Femur (tissue), 1 donor: ENCODE results near the gene FARP1.

Experiments
- DNase-seq: peaks from one replicate; pipeline ENCODE4 v3.0.0-alpha.2; 2017

The FARP1 gene

DNA sequence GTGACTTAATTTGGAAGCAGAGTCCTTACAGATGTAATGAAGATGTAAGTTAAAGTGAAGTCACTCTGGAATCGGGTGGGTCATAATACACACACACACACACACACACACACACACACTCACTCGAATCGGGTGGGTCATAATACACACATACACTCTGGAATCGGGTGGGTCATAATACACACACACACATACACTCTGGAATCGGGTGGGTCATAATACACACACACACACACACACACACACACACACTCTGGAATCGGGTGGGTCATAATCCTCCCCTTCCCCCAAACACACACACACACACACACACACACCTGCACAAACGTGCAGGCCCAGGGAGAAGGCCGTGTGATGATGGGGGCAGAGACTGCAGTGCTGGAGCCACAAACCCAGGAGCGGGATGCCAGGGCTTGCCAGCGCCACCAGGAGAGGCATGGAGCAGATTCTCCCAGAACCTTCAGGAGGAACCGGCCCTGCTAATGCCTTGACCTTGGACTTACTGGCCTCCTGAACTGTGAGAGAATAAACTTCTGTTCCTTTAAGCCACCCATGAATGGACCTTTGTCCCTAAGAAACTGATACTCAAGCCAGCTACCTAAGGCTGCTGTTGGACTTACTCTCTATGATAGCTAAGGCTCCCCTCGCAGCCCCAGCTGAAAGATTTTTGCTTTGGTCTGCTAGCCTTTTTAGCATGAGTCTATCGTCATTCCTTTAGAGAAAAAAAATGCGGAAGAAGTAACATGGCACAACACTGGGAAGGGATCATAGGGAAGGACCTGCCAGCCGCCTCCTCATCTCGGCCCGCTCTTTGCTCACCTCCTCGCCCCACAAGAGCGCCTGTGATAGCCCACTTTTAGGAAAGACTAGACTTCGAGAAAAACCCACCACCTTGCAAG, 170.4 kb downstream of the FARP1 start:
- no peak for DNase-seq

DNA sequence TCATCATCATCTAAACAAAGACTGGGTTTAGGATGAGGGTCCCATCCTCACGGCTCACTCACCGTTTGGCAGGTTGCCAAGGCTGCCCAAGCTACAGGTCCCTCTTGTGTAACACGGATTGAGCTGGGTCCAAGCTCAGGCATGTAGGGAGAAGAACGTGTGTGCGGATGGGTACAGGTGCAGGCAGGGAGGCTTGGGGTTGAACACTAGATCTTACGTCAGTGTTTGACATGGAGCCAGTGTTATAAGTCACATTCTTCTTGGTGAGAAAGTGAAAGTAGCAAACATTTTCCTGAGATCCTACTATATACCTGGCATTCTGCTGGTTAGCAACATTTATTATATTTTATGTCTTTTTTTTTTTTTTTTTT, 171.0 kb downstream of the FARP1 start:
- no peak for DNase-seq

DNA sequence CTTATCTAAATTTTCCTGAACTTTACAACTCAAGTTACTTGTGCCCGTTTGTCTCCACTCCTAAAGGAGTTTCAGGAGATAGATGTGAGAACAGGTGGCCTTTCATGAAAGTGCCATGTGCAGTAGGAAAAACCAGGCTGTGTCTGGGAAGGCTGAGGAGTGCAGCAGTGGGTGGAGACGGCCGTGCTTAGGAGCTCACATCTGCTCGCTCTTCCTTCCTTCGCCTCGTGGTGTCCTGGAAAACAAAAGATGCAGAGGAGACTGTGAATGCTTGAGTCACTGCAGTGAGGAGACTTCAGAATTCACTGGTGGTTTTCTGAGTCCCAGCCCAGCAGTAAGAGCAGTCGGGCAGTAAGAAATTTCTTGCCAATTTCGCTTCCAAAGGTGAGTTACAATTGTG, 172.6 kb downstream of the FARP1 start:
- DNase-seq = no peak

DNA sequence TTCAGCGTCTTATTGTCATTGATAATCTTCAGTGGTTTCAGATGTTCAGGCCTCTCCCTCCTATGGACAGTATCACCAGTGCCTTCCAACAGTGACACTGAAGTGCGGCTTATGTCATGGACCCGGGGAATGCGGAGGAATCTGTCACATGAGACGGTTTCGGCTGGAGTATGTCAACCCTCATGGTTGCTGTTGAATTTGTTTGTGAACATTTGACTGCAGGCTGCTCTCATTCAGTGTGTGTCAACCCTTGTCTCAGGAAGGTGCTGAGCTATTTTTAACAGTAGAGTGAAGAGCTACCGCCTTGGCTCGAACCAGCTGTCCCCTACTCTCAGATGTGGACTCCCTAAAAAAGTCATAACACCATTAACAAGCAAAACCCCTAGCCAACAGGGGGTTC, 173.0 kb downstream of the FARP1 start:
- no peak for DNase-seq

DNA sequence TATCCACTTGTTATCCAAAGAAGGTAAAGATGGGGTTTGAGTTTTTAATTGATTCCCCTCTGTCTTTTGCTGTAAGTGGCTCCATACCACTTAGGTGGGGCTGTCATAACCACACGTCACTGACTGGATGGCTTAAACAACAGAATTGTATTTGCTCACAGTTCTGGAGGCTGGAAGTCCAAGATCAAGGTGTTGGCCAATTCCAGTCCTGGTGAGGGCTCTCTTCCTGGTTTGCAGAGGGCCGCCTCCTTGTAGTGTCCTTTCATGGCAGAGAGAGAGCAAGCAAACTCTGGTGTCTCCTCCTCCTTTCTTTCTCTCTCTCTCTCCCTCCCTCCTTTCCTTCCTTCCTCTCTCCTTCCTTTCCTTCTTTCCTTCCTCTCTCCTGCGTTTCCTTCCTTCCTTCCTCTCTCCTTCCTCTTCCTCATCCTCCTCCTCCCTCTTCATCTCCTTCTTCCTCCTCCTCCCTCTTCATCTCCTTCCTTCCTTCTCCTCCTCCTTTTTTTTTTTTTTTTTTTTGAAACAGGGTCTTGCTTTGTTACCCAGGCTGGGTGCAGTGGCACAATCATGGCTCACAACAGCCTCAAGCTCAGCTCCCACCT, 174.8 kb downstream of the FARP1 start:
- no peak for DNase-seq

DNA sequence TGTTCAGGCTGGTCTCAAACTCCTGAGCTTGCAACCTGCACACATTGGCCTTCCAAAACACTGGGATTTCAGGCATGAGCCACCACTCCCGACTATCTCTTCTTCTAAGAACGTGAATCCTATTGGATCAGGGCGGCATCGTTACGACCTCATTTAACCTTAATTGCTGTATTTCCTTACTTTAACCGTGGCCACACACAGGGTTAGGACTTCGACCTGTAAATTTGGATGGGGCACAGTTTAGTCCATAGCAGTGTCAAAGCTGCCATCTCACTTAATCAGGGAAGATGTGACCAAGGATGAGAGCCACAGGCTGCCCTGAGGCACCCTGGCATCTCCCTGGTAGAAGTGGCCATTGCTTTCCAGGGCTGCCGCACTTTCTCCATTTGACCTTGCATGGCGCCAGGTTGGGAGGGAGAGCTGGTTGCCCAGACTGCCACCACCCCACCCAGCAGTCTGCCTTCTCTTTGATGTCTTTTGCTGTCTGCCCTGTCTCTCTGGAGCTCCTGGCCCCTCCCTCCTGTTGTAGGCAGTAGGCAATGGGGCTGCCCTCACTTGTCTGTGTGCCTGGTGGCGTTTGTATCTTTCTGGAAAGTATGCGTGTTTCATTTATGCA, 175.5 kb downstream of the FARP1 start:
- no peak for DNase-seq

DNA sequence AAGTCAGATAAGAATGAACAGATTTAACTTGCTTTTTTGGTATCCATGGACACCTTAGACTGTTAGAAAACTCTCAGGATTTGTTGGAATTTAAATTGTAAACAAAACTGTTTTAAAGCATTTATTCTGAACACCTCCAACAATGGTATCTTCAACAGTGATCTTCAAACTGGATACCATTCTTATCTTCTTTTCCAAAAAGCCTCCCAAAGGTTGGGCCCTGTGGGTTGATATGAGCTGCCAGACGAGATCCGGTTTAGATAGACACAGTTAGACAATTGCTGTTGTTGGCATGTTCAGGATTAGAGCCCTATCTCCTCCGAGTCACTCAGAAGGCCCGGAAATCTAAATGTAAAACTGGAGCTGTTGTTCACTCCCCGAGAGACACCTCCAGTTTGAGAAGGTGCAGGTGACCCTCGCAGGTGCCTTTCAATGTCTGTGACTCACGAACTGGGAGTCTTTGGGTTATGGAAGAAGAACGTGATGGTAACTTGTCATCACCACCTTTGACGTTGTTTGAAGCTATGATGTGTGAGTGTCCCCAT, 177.7 kb downstream of the FARP1 start:
- DNase-seq = no peak

DNA sequence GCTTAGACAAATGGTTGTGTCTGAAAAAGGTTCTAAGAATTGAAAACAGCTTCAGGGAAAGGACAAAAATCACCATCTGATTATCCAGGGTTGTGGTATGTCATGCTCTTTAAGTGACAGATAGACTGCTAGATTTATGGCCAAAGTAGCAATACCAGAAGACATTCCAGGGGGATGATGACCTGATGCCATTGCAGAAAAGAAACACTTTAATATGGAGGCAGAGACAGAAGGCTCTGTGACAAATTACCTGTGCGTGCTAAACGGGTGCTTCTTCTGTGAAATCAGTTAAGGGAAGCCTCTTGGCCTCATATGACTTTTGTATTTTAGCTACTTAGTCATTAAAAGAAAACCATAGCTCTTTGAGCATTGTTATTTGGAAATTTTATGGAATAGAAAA, 178.5 kb downstream of the FARP1 start:
- DNase-seq = no peak

DNA sequence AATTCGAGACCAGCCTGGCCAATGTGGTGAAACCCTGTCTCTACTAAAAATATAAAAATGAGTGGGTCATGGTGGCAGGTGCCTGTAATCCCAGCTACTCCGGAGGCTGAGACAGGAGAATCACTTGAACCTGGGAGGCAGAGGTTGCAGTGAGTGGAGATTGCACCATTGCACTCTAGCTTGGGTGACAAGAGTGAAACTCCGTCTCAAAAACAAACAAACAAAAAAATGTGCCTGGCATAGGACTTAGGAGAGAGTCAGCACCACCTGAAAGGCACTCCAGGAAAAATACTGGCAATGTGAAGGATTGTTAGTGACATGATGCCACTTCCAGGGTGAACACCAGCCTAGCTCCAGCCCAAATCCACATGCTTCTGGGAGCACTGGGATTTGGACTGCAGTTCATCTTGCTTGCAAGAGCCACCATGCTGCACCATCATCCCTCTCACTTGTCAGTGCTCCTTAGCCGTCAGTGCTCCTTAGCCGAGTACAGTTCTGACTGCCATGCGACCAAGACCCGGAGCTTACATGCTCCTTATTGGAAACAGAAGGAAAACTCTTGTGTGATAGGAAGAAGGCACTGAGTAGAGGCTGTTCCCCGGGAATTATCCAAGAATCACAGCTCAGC, 179.3 kb downstream of the FARP1 start:
- no peak for DNase-seq

DNA sequence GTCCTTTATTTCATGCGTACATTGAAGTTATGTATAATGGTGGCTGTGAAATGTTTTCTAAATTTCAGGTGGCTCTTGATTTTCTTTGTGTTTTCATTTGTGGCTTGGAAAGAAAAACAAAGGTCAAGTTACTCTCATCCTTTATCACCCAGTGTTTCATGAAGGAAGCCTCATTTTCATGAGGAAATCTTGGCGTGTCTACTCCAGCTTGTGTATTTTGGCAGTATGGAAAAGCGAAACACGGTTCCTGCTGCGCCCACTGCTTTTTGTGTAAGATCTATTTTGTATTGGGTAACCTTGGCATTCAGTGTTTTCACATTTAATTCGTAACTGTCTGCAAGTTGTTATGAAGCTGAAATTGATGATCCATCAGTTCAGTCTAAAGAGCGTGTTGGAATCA, 181.2 kb downstream of the FARP1 start:
- DNase-seq = no peak

DNA sequence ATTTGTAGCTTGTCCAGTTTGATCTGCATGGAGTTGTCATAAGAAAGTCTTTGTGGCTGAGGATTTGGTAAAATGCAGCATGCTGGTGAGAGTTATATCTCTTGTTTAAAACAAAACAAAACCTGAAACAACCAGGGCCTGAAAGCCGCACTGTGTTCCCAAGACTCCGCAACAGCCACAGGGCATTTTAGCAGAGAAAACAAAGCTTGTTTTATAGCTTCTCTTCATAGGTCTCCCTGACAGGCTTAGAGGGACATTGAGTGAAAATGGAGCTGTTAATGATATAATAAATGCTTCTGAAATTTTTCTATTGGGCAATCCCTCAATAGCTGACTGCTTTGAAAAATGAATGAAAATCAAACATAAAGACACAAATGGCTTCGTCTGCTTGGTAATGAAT, 182.8 kb downstream of the FARP1 start:
- DNase-seq = no peak

DNA sequence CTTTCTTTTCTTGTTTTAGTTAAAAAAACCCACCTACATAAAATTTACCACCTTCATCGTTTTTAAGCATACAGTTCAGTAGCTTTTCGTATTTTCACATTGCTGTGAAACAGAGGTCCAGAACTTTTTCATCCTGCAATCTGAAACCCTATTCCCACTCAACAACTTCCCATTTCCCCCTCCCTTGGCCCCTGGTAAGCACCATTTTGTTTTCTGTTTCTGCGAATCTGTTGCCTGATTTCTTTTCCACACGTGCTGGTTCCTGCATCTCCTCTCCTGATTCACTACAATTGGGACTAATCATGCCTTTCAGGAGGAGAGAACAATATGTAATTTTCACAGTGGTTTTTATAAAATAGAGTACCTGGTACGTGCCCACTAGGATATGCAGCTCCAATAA, 183.4 kb downstream of the FARP1 start:
- DNase-seq = no peak

DNA sequence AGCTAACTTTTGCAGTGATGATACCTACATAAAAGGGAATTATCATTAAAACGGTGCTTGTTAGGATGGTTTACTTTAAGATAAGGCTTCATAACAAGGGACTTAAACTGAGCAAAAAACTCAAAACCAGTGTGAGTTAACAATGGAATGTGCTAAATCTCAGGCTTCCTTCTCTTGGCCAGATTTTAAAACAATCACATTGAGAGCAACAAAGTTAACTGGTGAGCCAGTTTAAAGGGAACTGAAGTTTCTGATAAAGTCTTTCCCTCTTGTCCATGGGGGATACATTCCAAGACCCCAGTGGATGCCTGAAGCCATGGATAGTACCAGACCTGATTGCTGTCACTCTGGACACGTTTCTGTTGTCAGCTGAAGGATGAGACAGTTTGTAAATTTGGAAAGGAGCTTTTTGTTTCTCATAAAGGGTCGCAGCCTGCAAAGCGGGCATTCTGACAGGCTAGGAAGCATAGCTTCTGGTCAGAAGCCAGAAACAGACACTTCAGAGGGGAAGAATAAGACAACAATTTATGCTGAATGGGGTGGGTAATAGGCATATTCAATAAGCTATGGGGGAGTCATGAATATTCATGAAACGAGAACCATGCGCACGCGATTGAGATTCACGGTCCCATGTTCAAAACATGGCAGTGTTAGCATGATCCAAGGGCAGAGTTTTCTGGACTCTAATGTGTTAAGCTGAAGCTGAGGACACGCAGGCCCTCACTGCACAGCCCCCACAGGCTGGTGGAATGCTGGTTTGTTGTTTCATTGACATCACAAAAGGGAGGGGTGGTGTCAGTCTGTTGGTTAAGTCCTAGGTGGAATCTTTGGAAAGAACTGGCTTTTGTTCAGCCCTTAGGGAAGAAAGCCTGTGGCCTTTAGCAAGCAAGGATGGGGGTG, 184.7 kb downstream of the FARP1 start:
- no peak for DNase-seq

DNA sequence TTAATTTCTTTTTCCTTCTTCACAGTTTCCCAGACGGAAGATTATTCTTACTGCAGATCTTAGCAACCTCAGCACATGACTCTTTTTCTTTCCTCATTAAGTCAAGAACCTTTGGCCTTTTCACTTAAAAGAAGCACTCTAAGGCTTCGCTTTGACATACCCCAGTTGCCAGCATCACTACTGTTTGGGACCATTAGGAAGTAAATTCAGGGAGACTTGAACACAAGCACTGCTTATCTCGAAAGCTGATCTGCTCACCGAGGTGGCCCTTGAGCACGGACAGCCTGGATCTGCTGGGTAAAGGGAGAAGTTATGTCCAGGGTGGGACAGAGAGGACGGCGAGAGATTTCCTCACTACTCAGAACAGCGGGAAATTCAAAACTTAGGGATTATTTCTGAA, 185.6 kb downstream of the FARP1 start:
- no peak for DNase-seq

DNA sequence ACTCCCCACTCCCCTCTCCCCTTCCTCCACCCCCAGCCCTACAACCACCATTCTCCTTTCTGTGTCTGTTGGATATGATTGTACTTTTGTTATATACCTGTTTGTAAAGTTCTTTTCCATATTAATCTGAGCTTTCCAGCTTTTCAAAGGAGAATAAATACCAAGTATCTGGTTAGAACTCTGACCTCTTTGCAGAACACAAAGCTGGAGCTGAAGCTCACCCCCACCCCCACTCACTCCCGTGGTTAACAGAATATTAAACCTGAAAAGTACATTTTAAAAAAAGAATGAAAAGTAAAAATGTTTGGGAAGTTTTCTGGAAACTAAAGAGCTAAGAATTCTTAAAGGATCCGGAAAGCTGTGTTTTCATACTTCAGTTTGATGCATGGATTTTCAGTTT, 189.3 kb downstream of the FARP1 start:
- no peak for DNase-seq

DNA sequence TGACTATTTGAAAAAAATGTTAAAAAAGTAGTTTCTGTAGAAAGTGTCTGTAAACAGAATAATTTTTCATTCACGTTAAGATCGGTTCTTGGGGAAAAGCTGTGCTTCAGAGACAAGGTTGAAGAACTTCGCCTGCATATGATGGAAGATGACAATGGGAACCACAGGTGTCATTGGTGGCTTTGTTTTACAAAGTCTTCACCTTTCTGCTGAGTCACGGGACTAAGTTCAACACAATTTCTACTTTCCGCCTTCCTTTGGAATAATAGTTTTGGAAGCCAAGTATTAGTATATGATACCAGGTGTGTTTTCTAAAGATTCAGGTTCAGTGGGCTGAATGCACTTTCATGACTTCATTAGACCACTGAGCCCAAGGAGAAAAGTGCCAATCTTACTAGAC, 189.8 kb downstream of the FARP1 start:
- DNase-seq = no peak

DNA sequence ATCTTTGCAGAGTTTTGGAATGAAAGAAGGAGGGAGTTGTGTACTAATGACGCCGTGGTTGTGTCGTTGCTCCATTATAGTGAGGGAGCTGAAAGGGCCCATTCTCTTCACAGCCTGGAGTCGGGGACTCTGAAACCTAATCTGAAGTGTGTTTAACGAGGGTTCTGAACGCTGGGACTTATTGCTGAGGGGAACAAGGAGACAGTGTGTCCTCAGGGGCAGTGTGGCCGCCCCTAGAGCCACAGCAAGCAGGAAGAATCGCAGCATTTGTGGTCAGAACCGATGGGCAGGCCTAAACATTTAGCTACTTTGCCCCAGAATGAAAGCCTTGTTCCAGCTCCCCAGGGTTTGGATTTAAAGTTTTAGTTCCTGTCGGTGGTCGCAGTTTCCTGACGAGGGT, 190.6 kb downstream of the FARP1 start:
- peak; percentile 51 for DNase-seq

DNA sequence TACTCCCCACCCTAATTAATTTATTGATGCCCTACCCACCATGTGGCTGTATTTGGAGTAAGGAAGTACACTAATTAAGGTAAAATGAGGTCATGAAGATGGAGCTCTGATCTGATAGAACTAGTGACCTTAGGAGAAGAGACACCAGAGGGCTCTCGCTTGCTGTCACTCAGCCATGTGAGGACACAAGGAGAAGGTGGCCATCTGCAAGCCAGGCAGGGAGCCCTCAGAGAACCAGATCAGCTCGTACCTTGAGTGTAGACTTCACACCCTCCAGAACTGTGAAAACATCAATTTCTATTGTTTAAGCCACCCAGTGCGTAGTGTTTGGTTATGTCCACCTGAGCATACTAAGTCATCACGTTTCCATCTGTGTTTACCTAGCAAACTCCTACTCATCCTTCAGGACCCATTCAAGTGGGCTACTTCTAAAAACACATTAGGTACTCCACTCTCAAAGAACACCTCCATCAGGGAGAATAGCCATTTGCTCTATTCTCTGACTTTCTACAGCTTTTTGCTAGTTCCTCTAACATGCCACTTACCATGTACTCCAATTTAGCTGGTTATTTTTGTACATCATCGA, 191.8 kb downstream of the FARP1 start:
- DNase-seq = no peak

DNA sequence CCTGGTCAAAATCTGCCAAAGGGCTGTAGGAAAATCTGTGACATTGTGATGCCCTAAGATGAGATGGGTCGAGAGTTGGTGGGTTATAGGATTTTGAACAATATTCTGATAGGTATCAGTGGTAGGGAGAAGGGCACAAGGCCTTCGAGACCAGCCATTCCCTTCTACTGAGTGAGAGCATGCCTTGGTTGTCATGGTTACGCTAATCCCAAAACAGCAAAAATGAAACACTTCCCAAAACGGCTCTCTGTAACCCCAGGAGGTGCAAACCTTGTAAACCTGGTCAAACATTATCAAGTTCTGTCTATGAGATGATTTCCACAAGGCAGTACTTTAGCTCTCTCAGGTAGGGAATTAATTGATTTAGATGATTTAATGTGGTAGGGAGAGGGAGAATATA, 192.8 kb downstream of the FARP1 start:
- DNase-seq = no peak

DNA sequence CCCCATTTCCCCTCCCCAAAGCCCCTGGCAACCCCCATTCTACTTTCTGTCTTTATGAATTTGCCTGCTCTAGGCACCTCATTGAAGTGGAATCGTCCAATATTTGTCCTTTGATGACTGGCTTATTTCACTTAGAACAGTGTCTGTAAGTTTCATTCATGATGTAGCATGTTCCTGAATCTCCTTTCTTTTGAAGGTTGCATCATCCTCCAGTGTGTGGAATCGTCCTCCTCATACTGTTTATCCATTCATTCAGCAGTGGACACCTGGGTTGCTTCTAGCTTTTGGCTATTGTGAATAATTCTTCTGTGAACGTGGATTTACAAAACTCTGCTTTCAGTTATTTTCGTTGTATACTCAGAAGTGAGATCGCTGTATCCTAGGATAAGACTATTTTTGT, 195.4 kb downstream of the FARP1 start:
- no peak for DNase-seq

DNA sequence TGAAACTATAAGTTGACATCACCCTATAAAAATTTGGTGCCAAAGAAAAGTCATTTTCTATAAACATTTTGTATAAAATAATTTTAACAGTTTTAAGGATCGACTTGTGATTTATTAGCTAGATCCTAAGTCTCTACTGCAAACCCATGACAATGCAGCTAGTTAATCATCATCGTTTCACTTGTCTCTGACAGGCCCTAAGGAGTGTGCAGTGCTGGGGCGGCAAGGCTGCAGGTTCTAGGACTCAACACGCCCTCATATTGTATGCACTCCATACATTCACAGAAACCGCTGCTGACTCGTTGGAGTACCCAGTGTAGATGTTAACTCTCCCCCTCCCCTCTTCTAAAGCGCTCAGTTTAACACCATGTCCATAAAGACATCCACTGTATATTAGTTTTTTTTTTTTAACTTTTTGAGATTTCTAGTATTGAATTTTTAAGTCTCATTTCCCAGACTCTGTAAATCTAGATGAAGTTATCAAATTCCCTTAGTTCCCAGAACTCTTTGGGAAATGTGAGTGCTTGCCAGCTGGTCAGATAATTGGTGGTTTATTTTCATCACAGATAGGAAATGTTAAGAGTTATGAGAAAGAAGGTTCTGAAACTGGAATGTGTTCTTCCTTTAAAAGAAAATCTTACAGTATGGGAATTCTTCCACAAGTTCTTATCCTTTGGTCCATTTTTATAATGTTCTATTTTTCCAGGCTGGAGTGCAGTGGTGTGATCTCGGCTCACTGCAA, 197.0 kb downstream of the FARP1 start:
- DNase-seq = no peak
